Measurements from ENCODE around the gene ATMIN.

The ATMIN gene

DNA sequence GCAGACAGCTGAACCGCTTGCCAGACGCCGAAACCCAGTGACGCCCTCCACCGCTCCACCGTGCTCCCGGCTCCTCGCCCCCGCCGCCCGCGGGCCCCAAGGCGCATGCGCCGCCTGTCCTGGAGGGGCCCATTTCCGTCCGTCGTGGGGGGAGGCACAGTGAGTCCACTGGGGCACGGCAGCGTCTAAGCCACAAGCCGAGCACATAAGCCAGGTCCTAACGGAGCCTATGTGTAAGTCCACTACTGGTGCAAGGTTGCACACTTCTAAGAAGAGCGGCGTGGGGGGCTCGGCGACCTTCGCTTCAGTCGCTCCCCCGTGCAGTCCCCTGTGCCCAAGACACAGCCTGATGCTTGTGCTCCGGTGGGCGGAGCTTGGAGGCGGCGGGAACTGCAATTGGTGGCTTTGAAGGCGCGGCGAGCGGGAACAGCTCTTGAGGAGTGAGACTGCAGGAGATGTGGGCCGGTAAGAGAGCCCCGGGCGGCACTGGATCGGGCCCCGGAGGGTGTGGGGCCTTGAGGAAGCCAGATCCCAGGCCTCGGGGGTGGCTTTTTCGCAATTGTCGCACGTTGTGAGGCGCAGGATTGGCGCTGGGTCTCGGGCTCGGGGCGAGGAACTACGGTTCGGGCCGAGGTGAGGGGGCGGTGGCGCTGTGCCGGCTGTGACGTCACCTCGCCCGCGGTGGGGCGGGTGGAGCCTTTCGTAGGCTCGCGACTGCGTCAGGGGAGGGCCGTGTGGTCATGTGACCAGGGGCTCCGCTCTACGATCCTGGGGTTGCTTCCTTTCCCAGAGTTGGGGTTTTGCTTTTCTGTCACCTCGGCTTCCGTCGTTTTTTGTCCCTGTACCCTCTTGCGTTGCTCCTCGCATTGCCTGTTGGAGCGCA, 28.6 kb upstream of the ATMIN start, which contains the start of the genes CENPN and CMC2:
CENPN (plus strand) TSS at position 402 of the 883 bp plus-strand sequence. CDS start 4,726 bp downstream, outside the sequence.
CMC2 (minus strand) TSS at position 73 of the 883 bp plus-strand sequence. CDS start 9,491 bp downstream, outside the sequence.
- DNase-seq: peak; percentile 98

DNA sequence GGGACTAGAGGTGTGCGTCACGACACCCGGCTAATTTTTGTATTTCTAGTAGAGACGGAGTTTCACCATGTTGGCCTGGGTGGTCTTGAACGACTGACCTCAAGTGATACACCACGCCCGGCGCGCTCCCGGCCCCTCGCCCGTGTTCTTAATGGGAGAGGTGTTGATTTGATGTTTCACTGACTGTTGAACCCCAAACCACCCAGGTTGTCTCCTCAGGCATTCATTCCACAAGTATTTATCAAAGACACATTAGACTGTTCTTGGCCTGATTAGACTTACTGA, 27.2 kb upstream of the ATMIN start:
- DNase-seq: no peak

DNA sequence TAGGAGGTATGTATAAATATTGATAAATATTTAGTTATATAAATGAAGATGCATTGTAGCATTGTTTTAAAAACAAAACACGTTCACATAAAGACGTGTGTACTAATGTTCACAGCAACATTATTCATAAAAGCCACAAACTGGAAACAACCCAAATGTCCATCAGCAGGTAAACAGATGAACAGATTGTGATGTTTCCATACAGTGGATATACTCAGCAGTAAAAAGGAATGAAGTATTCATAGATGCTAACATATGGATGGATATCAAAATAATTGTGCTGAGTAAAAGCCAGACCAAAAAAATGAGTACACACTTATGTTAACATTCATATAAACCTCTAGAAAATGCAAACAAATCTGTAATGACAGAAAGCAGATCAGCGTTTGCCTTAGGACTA, 22.7 kb upstream of the ATMIN start:
- no peak for DNase-seq

DNA sequence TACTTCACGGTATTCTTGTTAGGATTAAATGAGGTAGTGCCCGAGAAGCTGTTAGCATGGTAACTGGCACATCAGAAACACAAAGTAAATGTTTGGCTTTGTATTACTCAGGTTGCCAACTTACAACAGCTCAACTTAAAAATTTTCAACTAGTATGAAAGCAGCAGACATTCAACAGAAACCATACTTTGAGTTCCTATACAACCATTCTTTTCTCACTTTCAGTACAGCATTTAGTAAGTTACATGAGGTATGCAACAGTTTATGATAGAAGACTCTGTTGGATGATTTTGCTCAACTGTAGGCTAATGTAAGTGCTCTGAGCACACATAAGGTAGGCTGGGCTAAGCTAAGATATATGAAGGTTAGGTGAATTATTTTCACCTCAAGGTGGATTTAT, 21.0 kb upstream of the ATMIN start:
- DNase-seq: no peak

DNA sequence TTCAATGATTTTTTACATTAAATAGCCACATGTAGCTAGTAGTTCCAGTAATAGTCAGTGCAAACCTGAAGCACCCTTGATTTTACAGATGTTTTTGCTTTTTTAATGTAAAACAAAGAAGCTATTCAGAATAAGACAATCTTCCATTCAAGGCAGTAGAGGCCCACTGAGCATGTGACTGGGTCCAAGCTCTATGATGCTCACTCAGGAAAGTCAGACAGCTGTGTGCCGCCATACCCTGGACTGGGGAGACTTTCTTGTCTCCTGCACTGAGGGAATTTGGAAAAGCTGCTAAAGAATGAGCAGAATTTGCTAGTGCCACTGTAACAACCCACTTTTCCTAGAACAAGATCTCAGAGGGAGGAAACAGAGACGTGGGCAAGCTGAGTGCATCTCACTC, 17.1 kb upstream of the ATMIN start:
- no peak for DNase-seq

DNA sequence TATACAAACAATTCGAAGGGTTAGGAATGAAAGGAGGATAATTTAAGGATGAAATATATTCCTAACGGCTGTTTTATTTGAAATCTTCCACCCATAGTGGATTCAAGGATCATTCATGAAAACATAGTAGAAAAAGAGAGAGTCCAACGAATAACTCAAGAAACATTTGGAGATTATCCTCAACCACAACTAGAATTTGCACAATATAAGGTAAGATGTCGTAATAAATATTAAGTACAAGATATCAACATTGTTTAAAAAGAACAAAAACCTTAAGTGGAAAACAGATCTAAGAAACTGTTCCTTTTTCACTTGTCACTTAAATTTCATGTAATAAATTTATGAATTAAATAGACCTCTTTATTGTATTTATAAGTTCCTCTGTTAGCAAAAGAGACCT, 9.2 kb upstream of the ATMIN start:
- no peak for DNase-seq

DNA sequence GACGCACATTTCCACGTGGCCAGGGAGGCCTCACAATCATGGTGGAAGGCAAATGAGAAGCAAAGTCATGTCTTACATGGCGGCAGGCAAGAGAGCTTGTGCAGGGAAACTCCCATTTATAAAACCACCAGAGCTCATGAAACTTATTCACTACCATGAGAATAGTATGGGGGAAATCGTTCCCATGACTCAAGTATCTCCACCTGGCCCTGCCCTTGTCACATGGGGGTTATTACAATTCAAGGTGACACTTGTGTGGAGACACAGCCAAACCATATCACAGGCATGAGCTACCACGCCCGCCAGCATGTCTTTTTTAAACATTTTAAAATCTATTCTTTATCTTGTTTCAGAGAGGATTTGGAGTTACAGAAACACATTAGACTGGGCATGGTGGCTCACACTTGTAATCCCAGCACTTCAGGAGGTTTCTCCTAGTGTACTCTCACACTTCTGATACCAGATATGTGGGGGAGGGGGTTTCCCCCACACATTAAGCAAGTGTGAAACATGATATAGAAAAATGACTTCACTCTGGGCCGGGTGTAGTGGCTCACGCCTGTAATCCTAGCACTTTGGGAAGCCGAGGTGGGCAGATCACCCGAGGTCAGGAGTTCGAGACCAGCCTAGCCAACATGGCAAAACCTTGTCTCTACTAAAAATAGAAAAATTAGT, 5.6 kb upstream of the ATMIN start:
- DNase-seq: no peak

DNA sequence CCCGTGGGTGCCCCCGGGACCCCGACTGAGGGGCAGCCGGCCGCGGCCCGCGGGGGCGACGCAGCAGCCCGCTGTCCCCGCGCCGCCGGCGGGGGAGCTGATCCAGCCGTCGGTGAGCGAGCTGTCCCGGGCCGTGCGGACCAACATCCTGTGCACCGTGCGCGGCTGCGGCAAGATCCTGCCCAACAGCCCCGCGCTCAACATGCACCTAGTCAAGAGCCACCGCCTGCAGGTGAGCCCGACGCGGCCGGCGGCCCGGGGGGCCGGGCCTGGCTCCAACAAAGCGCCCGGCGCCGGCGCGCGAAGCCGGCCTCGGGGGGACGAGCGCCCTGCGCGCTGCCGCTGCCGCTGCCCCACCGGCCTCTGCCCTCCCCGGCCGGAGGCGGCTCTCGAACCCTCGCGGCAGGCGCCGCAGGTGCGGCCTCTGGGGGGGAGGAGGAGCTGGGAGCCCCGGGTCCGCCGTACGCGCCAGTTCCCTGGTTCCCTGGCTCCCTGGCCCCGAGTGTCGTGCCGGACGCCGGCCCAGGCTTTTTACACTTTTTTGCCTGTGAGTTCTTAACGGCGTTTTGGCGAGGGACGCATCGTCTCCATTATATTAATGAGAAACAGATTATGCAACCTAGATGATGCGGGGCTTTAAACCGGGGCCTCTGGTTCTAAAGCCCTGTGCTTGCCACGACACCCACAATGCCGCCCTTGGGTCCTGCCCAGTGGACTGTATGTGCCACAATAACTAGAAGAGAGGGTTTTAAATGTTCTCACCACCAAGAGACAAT, 521 bp downstream of the ATMIN start:
- peak; percentile 24 for DNase-seq

DNA sequence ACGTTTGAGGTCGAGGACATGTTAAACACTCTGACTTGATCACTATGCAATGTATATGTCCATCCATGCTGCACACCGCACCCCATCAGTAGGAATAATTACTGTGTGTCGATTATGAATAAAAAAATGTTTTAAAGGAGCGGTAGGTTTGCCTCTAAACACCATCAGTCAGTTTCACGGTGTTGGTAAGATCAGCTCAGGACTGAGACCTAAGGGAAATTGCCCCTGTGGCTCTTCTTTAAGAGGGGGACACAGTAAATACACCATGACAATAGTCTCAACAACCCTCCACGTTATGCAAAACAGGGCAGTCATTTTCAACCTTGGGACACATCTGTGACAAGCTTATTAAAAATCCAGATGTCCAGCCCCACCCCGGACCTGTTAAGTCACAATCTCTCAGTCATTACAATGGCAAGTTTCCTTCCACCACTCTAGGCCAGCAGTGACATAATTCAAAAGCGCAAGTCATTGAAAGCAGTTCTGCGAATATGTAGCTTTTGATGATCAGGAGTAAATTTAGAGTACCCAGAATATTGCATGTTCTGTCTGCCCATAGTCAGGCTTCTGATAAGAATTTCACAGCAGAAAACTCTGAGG, 1.2 kb downstream of the ATMIN start:
- DNase-seq: no peak

DNA sequence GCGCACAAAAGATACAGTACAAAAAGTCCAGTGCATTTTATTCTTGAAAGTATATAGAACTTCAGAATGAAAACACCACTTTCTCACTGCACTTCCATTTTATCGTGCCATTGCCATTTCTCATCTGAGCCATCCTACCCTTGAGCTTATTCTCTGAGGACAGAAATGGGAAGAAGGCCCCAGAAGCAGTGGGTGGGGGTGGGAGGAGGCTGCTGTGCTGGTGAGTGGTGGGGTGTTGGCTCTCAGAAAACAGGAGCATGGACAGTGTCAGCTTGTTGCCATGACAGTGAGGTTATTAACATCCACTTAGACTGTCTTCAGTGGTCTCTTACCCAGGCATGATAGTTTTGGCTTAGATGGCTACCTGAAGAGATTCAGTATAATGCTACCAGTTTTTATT, 4.5 kb downstream of the ATMIN start:
- DNase-seq: no peak

DNA sequence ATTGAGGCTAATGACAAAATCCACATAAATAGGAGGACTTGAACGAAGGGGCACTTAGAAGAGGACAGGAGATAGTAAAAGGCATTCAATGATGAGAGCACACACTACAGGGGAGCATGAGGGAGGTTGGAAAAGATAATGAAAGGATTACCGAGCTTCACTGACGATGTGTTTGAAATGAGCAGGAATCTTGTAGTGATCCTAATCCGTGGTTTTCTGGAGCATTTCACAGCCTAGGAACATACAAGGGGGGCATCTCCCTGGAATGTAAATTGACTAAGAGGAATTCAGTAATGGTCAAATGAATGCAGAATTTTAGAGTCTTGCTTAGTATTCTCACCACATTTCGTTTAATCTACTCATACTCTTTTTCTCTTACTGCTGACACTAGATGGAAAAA, 5.2 kb downstream of the ATMIN start:
- DNase-seq: no peak

DNA sequence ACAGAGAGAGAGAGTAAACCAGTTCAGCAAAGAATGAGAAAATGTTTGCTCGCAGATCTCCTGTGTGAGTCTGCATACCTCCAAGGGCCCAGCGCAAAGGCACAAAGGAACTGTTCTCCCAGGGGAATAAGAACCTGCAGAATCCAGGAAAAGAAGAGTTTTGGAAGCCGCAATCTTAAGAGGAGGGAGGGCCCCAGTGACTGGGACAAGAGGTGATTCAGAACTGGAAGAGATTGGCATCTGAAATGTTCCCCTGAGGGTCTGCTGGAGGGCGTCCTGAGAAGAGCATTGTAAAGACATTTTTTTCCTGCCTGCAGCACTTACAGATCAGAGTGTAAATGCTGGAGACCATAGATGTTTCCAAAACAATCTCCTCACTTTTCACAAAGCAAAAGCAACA, 6.1 kb downstream of the ATMIN start:
- no peak for DNase-seq

DNA sequence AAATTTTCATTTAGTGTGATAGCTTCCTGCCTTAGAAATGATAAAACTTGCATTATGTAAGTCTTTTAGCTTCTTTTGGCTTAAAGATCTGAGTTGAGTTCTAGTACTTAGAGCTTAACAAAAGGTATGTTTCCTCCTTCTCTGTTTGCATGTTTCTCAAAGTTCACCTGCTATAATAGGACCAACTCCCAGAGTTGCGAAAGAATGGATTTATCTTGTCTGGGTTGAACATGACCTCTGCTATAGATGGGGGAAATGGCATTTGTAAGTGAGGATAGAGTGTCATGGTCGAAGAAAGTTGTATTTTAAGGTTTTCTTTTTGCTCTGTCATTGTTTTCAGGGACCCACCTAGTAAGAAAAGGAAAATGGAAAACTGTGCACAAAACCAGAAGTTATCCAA, 7.2 kb downstream of the ATMIN start:
- DNase-seq: no peak

DNA sequence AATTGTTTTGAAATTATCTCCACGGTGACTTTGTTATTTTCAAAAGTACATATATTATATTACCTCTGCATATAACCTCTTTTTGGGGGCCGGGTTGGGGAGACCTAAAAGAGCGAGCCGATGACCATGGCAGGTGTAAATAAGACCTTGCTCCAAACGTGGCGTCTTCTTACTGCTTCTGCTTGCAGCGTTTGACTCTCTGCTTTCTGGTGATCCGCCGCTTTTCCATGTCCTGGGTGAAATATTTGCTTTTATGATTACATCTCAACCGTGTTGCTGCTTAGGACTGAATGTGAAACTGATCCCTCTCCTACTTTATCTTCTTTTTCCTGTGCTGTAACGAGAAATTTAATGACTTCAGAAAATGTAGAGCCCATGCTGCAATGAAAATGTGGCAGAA, 18.1 kb downstream of the ATMIN start:
- DNase-seq: no peak

DNA sequence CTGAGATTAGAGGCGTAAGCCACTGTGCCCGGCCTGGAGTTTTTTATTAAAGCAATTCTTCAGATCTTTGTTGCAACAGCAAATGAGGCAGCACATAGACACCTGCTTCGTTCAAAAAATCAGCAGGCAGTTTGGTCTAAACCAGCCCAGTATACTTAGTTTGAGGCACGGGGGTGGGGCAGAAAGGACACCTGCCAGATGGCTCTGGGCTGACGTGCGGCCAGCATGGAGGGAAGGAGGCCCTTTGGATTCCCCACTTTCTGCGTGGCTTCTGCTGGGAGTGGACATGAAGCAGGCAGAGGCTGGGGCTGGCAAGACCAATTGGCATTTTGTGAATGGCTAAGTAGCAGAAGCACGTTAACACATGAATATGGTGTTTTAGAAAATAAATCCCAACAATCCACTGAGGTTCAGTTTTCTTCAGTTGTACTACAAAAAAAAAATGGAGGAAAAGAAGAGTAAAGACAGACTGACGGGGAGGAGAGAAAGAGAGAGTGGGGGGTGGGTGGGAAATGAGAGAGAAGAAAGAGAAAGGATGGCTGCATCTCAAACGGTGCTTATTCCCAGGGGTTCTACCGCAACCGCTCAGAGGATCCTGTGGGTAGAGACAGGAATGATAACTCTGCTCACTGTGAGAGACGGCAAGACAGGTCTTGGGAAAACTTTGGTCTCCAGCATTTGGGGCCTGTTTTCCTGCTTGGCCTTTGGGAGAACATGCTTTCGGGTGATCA, 25.1 kb downstream of the ATMIN start:
- no peak for DNase-seq

DNA sequence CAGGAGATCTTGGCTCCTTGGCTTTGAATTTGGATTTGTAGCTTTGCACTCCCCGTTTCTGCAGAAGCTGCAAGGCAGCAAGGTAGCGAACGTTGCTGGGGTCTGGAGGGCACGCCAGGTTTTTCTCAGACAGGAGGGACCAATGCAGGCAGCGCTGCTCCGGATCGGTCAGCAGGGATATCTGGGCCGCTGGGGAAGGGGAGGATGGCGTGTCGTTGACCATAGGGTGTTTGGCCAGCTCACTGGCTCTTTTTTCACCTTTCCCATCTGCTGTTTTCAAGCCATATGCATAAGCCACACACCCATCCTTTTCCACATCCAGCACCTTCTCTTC, 25.6 kb downstream of the ATMIN start:
- DNase-seq: no peak

DNA sequence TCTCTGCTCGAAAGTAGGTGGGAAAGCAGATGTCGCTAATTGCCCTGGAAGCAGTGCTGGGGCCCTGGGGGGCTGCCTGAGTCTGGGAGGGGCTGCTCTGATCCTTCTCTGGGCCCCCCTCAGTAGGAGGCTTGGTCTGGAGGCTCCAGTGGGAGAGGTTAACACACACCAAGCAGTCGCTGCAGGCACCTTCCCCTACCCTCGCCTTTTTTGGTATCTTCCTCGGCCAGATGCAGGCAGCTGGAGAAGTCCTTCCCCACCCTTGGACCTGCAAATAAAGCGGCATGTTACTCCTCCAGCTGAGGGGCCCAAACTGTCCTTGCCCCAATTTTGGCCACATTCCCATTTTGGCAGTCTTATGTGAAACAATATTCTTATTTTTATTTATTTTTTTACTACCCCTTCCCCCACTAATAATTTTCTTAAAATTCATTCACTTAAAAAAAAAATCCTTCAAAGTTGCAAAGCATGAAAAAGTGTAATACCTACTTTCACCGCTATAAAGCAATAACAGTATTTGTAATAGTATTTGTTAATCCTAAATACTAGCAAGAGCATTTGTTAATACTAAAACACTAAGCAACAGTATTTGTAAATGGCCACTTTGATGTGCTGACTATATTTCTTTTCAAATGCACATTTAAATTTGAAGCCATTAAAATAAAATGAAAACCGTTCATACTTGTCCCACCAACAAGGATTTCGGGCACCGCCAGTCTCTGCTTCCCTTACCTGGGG, 26.4 kb downstream of the ATMIN start:
- DNase-seq: no peak

DNA sequence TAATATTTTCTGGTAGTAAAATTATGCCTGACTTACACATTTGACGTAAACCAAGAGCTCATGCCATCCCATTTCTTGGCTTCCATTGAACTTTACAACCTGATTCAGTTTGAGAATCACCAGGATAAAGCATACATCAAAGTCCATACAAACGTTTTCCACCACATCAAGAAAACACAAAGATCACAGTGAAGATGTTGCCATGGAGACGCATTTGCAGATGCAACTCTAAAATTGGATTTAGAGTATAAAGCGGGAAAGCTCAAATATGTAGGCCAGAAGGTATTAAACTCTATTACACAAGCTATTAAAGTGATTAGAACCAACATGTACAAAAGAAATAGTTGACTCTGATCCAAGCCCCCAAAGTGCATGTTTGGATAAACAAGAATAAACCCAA, 31.0 kb downstream of the ATMIN start:
- DNase-seq: no peak

DNA sequence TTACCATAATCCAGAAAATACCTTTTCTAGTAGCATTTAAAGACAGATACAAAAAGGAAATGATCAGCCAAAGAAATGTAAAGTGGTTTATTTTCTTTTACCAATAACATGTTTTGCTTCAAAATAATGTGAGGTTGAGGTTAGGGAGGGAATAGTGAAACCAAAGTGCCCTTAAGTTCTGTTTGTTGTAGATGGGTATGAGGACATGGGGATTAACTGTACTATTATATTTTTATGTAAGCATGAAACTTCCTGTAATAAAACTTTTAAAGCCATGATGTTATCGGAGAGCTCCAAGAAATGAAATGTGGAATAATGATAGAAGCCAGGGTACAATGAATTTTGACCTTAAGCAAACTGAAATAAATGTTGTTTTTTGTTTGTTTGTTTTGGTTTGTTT, 31.5 kb downstream of the ATMIN start:
- DNase-seq: no peak

DNA sequence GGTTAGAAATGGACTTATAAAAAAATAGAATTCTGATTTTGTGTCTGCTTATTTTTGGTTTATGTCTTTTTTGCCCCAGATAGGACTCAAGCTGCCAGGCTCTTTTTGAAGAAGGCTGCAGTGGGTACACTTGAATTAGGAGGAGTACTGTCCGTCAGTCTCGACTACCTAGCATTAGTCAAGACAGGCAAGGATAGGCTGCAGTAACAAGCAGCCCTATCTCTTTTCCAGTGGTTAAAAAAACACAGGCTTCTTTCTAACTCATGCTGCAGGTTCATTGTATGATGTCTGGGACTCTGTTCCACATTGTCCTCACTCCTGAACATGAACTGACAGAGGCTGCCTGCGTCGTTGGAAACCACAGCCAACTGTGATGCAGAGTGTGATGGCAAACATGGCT, 33.4 kb downstream of the ATMIN start:
- no peak for DNase-seq

DNA sequence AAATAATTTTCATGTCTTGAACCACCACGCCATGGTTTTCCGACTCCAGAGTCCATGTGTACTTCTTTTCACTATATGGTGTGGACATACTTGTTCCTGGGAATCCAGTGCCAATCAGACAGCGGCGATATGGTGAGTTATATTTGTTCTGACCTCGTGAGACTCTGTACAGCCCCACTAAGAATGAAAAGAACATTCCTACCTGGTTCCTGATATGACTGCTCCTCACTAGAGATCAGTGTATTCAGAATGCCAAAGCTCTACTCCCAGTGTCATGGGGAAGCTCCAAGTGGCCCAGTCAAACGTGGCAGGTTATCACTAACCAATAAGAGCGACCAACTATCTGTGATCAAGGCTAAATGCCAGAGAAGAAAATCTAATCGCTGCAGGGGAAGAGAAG, 35.3 kb downstream of the ATMIN start:
- DNase-seq: no peak

DNA sequence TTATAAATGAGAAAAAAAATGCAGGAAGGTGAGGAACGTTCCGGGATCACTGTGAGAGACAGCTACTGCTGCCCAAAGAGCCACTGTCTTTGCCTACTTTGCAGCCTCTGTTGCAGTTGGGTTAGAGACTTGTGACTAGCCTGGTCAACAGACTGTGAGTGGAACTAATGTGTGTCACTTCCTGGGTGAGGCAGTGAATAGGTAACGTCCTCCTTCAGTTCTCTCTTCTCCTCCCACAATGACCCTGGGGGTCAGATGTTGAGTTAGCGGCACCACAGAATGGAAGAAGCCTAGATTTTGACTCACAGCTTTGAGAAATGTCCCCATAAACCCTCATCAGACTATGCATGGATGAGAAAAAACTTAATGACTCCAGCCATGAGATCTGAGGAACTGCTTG, 36.2 kb downstream of the ATMIN start:
- no peak for DNase-seq

Measured in activated naive CD4-positive, alpha-beta T cell treated with Interleukin-2 at 50 U/mL for 16 hours (primary cell).